Pancreas (tissue), 10 donors: Measurements from ENCODE around the gene SNX6. TPM values are rescaled to one million over a fixed set of nuclear protein-coding genes. Genes with fewer than 3 reads are reported as not detected.
"Not testable (repeated sequence)": the region's sequence is repeated elsewhere in the genome, so short reads cannot be mapped to it uniquely, and the experiment has no call there.

Source experiments
- ATAC-seq, 4 donors: fragments of 200-7000 bp; cut with Tn5 transposase; one replicate each; pipeline versions ENCODE4 v1.8.0 to v1.9.1; 2020; ENCODE audit warnings: mild to moderate bottlenecking in 4 of 4, moderate library complexity in 4 of 4
- DNase-seq, 6 donors: peaks; one replicate each; pipeline ENCODE4 v3.0.0-alpha.2; 2020
- FAIRE-seq: peaks from 2 replicates; lab custom pipeline; 2012; peaks lifted over from hg19 to GRCh38; lab: Jason Lieb, UNC
- H3K27ac ChIP-seq, 4 donors: fragments of 200-600 bp; sonication (generic); 1 replicate in 3 of 4; 2 replicates in 1 of 4; pipeline versions ENCODE4 v1.5.0 to v1.8.0; 2020
- H3K27me3 ChIP-seq, 4 donors: fragments of 200-600 bp; one replicate each; pipeline ENCODE4 v1.8.0; 2021
- H3K36me3 ChIP-seq, 3 donors: fragments of 200-600 bp; sonication (generic) in 1 of 3; one replicate each; pipeline versions ENCODE4 v1.5.0 to v1.8.0; 2020 to 2021
- H3K4me1 ChIP-seq, 3 donors: fragments of 200-600 bp; one replicate each; pipeline ENCODE4 v1.8.0; 2021
- H3K4me3 ChIP-seq, 4 donors: fragments of 200-600 bp; sonication (generic) in 2 of 4; one replicate each; pipeline versions ENCODE4 v1.5.0 to v1.8.0; 2020 to 2021
- H3K9me3 ChIP-seq, 4 donors: fragments of 200-600 bp; one replicate each; pipeline ENCODE4 v1.8.0; 2021
- WGBS, 2 donors: extraction: QIAGEN DNeasy Blood & Tissue Kit; methylation state at CpG; one replicate each; pipeline ENCODE4 v1.1.7; 2013; 5-methylcytosine and 5-hydroxymethylcytosine counted together
- intact Hi-C, 3 donors: fragments of 100-400 bp; cut with DNase I; formaldehyde crosslinking; loops; one replicate each; pipeline versions ENCODE4 v1.11.1 to v1.14.2; 2022
- polyA plus RNA-seq, 2 donors: library from polyadenylated mRNA; stranded (reverse); fragments of 200-250 nt; gene quantifications; one replicate each; pipeline ENCODE4 v1.2.3, GENCODE V29; 2013
- total RNA-seq, 6 donors: library from RNA; stranded (reverse); fragmentation: NEBNext Ultra II Directional in 4 of 6; extraction: Animal tissue kit (Norgen Biotek cat#: 25700) in 4 of 6; gene quantifications; one replicate each; pipeline versions ENCODE4 v1.2.1 to v1.2.4, GENCODE V29; 2021 to 2023
- TF ChIP-seq, protein P1 (sequence below), 4 donors: fragments of 200-600 bp; sonication (generic) in 3 of 4; IDR thresholded peaks; one replicate each; pipeline versions ENCODE4 v1.5.0 to v1.8.0; 2021; ENCODE audit warnings: antibody characterized with exemption in 4 of 4
- donor health status: healthy with polysubstance abuse.
- donor health status: DM: no; HTN: no; CAD: no; lungs with moderate emphysema.
- donor health status: DM: no; HTN: no; CAD: no.
- donor health status: control.
- donor health status: control.
- donor health status: Bipolar disorder and iron deficiency.
- donor health status: DM: yes; HTN: yes; CAD: no.
- donor health status: DM: no; HTN: no; CAD: no.
- donor health status: DM: no; HTN: no; CAD: no.
- donor health status: DM: yes; HTN: yes; CAD: no.

SNX6 gene
- total and polyA plus RNA-seq, 8 donors: 10.2 to 35.8 (median 17.5) TPM

DNA sequence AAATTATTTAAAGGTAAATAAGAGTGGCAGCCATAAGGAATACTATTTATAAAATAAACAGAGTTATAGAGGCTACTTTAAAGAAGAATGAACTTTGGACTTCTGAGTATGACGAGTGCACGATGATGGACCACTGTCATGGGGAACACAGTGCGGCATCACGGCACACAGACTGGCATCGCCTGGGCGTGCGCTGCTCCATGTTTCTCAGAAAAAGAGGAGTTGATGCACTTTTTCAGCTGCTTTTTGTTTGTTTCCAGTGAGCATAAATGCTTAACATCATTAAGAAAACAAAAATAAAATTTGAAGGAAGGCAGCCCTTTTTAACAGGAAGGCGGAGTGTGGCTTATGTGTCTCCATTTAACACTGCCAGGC is 67.2 kb downstream of the SNX6 start:
- no peak for FAIRE-seq
- TF ChIP-seq, protein P1, sequence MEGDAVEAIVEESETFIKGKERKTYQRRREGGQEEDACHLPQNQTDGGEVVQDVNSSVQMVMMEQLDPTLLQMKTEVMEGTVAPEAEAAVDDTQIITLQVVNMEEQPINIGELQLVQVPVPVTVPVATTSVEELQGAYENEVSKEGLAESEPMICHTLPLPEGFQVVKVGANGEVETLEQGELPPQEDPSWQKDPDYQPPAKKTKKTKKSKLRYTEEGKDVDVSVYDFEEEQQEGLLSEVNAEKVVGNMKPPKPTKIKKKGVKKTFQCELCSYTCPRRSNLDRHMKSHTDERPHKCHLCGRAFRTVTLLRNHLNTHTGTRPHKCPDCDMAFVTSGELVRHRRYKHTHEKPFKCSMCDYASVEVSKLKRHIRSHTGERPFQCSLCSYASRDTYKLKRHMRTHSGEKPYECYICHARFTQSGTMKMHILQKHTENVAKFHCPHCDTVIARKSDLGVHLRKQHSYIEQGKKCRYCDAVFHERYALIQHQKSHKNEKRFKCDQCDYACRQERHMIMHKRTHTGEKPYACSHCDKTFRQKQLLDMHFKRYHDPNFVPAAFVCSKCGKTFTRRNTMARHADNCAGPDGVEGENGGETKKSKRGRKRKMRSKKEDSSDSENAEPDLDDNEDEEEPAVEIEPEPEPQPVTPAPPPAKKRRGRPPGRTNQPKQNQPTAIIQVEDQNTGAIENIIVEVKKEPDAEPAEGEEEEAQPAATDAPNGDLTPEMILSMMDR (IDR thresholded peaks at IDR 0.05): no peak
- no peaks in the 10 kb centered on the region for H3K4me1 ChIP-seq
- peak in 1 of 6 donors; percentile 16 for DNase-seq
- H3K27me3 ChIP-seq: no peaks in the 10 kb centered on the region
- intact Hi-C loops: no loop called here
- H3K4me3 ChIP-seq: no peak overlapping the region
- H3K27ac ChIP-seq: no peak overlapping the region
- H3K9me3 ChIP-seq: no peaks in the 10 kb centered on the region
- 77 to 82% methylated on average over 8 of the region's 8 CpGs for WGBS, 2 donors
- no peak for ATAC-seq
- peaks cover 0 to 22% (median 0%) of the 10 kb centered on the region in 3 donors for H3K36me3 ChIP-seq

DNA sequence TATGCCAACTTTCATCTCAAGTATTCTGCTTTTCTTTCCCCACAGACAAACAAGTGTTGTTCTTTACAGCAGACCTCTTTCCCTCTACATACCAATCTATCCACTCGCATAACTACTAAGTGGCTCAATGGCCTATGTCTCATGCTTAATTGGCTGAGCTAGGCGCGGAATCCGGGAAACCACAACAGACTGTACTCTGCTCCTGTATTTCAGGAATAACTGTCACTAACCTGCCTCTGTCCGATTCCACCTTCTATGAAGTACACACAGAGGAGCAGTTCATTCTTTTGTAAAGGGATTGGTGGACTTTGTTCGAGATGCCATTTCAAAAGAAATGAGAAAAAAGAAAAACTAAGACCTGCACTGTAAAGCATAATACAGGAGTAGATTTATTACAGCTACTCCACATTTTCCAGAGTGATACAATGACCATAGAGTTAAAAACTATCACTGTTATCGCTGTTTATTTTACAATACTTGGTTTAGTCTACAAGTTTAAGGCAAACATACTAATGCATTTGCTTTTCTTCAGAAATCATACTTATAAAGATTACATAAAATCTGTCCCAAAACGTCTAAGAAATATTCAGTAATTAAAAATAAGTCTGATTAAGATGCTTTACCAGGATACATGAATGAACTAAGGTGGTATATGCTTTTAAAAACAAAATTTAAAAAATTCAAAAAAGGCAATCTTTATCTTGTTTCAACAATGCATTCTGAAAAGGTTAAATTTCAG is 67.7 kb downstream of the SNX6 start:
- H3K4me3 ChIP-seq, DNase-seq, H3K4me1 ChIP-seq, H3K27ac ChIP-seq, intact Hi-C loops, H3K27me3 ChIP-seq, FAIRE-seq, ATAC-seq, H3K9me3 ChIP-seq: not testable (repeated sequence)
- 89 to 92% methylated on average over 7 of the region's 8 CpGs for WGBS, 2 donors
- H3K36me3 ChIP-seq: peaks cover 0 to 17% (median 0%) of the 10 kb centered on the region in 3 donors

DNA sequence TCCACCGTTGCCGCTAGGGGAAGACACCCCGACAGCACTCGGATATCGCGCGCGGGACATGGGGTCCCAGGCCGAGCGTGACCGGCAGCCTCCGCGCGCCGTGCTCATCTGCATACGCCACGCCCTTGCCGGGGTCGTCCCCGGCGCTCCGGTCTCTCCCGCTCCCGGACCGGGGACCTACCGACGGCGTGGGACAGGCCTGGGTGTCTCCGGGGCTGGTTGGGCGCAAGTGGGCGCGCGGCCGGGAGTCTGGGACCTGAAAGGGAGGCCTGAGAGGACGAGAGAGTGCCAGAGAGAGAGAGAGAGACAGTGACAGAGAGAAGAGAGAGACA is 73.5 kb downstream of the SNX6 start:
- FAIRE-seq, H3K9me3 ChIP-seq, H3K4me3 ChIP-seq, DNase-seq, H3K27me3 ChIP-seq, H3K27ac ChIP-seq, intact Hi-C loops, H3K36me3 ChIP-seq: not testable (repeated sequence)
- H3K4me1 ChIP-seq: peaks cover 5 to 12% (median 6%) of the 10 kb centered on the region in 3 donors
- no CpG with 5 or more reads among the region's 35 CpGs for WGBS, 2 donors
- ATAC-seq: peak; percentile 86 to 91 (median 87)

DNA sequence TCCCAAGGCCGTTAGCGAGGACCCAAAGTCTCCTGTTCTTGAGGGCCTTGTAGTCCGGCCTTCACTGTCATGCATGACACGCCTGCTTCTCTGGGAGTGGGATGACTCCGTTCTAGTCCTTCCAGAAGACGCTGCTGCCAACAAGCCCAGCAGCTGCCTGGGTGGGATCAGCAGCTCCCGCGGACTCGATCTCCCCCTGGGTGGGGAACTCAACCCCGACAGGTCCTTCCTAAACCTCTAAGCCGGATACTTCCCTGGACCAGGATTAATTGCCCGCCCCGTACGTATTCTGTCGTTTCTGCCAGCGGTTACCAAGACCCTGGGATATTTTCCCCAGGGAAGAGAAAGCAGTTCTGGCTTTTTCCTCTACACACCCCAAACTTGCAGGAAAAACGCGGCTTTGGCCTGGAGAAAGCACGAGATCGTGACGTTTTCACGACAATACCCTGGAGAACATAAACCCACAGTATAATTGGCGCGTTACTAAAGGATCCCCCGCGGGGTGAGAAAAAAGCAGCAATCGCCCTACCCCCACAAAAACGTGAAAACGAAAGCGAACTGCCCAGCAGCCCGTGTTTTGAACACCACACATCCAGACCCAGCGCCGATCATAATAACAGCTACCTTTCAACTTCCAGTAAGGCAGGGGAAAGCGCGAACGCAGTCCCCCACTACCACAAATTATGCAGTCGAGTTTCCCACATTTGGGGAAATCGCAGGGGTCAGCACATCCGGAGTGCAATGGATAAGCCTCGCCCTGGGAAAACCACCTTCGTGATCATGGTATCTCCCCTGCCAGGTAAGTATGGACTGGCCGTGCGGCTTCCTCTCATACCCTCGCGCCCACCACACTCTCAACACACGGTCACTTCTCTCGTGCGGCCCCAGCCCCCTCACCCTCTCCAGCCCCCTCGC is 74.1 kb downstream of the SNX6 start:
- H3K4me1 ChIP-seq: peaks cover 5 to 12% (median 6%) of the 10 kb centered on the region in 3 donors
- H3K27me3 ChIP-seq, H3K36me3 ChIP-seq, intact Hi-C loops, H3K27ac ChIP-seq, DNase-seq, H3K4me3 ChIP-seq, H3K9me3 ChIP-seq, FAIRE-seq: not testable (repeated sequence)
- no CpG with 5 or more reads among the region's 49 CpGs for WGBS, 2 donors
- peak; percentile 83 to 89 (median 84) for ATAC-seq

DNA sequence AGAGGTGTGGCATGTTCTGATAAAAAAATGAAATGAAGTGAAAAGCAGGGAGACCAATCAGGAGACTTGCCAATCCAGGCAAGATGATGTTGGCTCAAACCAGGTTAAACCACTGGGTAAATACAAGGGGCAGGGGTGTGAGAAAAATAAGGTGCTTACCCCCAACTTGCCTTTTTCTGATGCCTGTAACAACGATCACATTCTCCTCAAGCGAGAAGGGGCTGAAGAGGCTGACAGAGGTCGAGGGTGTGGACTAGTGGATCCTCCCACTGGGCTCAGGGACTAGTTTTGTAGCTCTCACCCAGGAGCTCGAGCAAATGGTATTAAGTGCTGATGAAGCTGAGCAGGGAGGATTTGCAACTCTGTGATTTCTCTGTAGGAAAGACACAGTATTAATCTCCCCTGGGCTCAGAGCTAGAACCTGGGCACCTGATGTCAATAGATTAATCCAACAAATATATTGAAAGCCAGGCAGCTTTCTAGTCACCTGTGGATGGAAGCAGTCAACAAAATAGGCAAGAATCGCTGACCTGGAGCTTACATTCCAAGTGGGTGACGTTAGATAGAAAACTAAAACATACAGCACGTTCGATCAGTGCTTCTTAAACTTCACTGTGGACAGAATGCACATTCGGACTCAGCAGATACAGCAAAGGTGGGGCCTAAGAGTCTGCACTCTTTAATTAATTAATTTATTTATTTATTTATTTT is 75.3 kb downstream of the SNX6 start:
- WGBS, 2 donors: 20 to 28% methylated on average over 9 of the region's 9 CpGs
- Histone ChIP-seq H3K4me1 (peaks cover 5 to 12% (median 6%) of the 10 kb centered on the region in 3 donors), H3K36me3 (no peaks in the 10 kb centered on the region), H3K27ac (peak overlapping the region in 3 of 4 donors; percentile 26 to 75 (median 36)), H3K27me3 (no peaks in the 10 kb centered on the region), H3K9me3 (no peaks in the 10 kb centered on the region), H3K4me3 (peak overlapping the region in 1 of 4 donors; percentile 10)
- FAIRE-seq (no peak), DNase-seq (no peak), ATAC-seq (peak in 1 of 4 donors; percentile 1)
- intact Hi-C loops: no loop called here
- TF ChIP-seq, protein P1 (IDR thresholded peaks at IDR 0.05): no peak

DNA sequence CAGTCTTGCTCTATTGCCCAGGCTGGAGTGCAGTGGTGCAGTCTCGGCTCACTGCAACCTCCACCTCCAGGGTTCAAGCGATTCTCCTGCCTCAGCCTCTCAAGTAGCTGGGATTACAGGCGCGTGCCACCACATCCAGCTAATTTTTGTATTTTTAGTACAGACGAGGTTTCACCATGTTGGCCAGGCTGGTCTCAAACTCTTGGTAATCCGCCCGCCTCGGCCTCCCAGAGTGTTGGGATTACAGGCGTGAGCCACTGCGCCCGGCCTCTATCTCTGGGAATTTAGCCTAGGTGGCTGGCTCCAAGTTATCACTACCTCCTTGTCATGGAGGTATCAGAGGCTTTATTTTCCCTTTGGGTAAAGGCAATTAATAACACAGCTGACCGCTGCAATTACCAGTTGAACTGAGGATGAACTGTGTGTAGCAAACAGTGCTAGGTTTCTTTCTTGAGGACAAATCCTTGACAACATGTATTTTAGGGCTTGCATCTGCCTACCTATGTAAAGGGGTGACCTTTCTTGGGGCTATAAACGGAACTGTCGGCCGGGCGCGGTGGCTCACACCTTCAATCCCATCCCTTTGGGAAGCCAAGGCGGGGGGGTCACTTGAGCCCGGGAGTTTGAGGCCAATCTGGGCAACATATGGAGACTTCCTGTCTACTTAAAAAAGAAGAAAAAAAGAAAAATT is 80.5 kb downstream of the SNX6 start:
- H3K4me1 ChIP-seq, intact Hi-C loops, H3K27me3 ChIP-seq, H3K4me3 ChIP-seq, H3K9me3 ChIP-seq, H3K27ac ChIP-seq, ATAC-seq, FAIRE-seq, H3K36me3 ChIP-seq: not testable (repeated sequence)
- 89 to 91% methylated on average over 19 of the region's 19 CpGs for WGBS, 2 donors
- peak in 1 of 6 donors; percentile 27 for DNase-seq
